Subcutaneous abdominal adipose tissue (tissue), 5 donors: ENCODE data around the gene LAMA2.
A peak's percentile ranks its signal among the peaks of the same experiment; 100 is the strongest.

Experiments
- H3K27ac ChIP-seq: one replicate; pipeline ENCODE4 v1.7.0; 2013; ENCODE audit warnings: low read depth, mild to moderate bottlenecking, inconsistent platforms, low read length, moderate library complexity
- H3K27me3 ChIP-seq, 5 donors: one replicate each; pipeline ENCODE4 v1.7.0; 2013; ENCODE audit warnings: low read length in 5 of 5, inconsistent platforms in 1 of 5; ENCODE audit not compliant: control insufficient read depth in 5 of 5, insufficient read depth in 4 of 5
- H3K36me3 ChIP-seq, 5 donors: one replicate each; pipeline ENCODE4 v1.7.0; 2013; ENCODE audit warnings: low read length in 5 of 5; ENCODE audit not compliant: control insufficient read depth in 5 of 5, insufficient read depth in 5 of 5
- H3K4me1 ChIP-seq, 5 donors: one replicate each; pipeline ENCODE4 v1.7.0; 2013; ENCODE audit warnings: low read length in 5 of 5, mild to moderate bottlenecking in 3 of 5, moderate library complexity in 1 of 5; ENCODE audit not compliant: control insufficient read depth in 5 of 5, insufficient read depth in 5 of 5
- H3K4me3 ChIP-seq, 5 donors: one replicate each; pipeline ENCODE4 v1.7.0; 2013; ENCODE audit warnings: low read length in 5 of 5, low read depth in 1 of 5
- H3K9ac ChIP-seq, 5 donors: one replicate each; pipeline ENCODE4 v1.7.0; 2013; ENCODE audit warnings: low read length in 5 of 5, mild to moderate bottlenecking in 4 of 5, moderate library complexity in 3 of 5
- H3K9me3 ChIP-seq, 5 donors: one replicate each; pipeline ENCODE4 v1.7.0; 2013; ENCODE audit warnings: low read length in 5 of 5; ENCODE audit not compliant: control insufficient read depth in 5 of 5
- donor health status: healthy.
- donor health status: healthy.
- donor health status: healthy.
- donor health status: healthy.
- donor health status: healthy.

LAMA2 gene

DNA sequence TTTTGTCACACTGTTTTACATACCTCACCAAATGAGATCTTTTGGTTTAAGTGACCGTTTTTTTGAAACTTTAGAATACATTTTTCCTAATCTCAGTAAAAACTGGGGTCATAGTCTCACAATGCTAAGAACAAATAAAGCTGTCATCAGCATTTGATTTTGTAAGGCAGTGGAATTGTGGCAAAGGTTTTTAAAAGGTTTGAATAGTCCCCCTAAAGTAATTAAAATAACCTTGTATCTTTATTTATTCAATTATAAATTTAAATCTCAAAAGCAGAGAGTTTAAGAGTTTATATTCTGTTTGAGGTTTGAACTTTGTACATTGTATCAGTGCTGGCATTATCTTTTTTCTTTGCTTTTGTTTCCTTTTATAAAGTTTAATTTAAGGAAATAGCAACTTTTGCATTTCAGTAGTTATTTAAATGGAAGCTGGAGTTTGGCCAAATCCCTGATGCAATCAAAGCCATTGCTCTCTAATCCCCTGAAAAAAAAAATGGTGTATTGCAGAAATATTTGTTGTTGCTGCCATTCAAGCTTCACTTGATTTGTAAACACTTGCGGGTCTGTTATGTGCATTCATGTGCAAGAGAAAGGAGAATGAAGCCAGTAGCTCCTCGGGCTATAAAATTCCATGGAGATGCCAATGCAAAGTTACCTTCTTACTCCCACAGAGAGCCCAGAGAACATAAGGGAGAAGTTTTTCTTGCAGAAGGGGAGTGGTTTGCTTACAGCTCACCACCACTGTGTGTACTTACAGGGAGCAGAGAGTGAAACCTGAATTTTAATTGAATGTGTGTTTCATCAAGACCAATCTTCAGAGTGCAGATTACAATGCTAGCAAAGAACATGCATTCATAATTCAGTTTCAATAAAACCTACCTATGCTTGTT lies 435.2 kb downstream of the LAMA2 start:
- Histone ChIP-seq H3K27me3 (no peaks in the 10 kb centered on the region), H3K9ac (peak overlapping the region in 1 of 5 donors; percentile 12), H3K27ac (no peak overlapping the region), H3K4me1 (peaks cover 0 to 15% (median 5%) of the 10 kb centered on the region in 5 donors), H3K4me3 (peak overlapping the region in 2 of 5 donors; percentile 14 to 41), H3K36me3 (peaks cover 0 to 12% (median 4%) of the 10 kb centered on the region in 5 donors), H3K9me3 (no peaks in the 10 kb centered on the region)

DNA sequence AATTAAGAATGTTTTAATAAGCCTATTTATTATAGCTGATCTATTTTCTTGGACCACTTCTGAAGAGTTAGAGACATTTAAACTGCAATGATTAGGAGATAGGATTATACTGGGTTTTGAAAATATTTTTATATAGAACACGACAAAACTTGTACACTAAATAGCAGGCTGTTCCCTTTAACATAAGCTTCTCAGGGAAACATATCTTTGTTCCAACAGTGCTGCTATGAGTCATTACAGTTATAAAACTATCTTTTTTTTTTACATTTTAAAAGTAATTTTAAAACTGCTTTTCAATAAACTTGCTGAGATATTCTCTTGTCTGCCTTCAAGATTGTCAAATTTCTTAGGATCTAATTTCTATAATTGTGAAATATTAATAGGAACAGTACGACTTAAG lies 438.0 kb downstream of the LAMA2 start:
- H3K9ac ChIP-seq = no peak overlapping the region
- peaks cover 0 to 12% (median 5%) of the 10 kb centered on the region in 5 donors for H3K4me1 ChIP-seq
- peaks cover 0 to 11% (median 4%) of the 10 kb centered on the region in 5 donors for H3K36me3 ChIP-seq
- H3K27me3 ChIP-seq = no peaks in the 10 kb centered on the region
- H3K4me3 ChIP-seq = no peak overlapping the region
- no peaks in the 10 kb centered on the region for H3K9me3 ChIP-seq
- H3K27ac ChIP-seq = no peak overlapping the region

- H3K9ac ChIP-seq = no peak overlapping the region
- no peaks in the 10 kb centered on the region for H3K9me3 ChIP-seq
- H3K27ac ChIP-seq = no peak overlapping the region
- peaks cover 0 to 10% (median 3%) of the 10 kb centered on the region in 5 donors for H3K36me3 ChIP-seq
- H3K27me3 ChIP-seq = no peaks in the 10 kb centered on the region
- peaks cover 0 to 12% (median 5%) of the 10 kb centered on the region in 5 donors for H3K4me1 ChIP-seq
- no peak overlapping the region for H3K4me3 ChIP-seq
These were observed 438.4 kb downstream of the LAMA2 start for GRCh38 chr6:129321303-129321702.

DNA sequence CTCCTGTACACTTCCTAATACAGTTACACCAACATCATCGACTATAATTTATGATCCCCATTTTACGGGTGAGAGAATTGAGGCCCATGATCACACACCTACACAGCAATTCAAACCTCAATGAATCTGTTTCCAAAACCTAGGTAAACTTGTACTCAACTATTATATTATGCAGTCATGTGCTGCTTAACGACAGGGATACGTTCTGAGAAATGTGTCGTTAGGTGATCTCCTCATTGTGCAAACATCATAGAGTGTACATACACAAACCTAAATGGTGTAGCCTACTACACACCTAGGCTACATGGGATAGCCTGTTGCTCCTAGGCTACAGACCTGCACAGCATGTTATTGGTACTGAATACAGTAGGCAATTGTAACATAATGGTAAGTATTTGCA lies 441.4 kb downstream of the LAMA2 start:
- no peaks in the 10 kb centered on the region for H3K4me1 ChIP-seq
- H3K27ac ChIP-seq = no peak overlapping the region
- no peaks in the 10 kb centered on the region for H3K27me3 ChIP-seq
- H3K4me3 ChIP-seq = no peak overlapping the region
- H3K36me3 ChIP-seq = peaks cover 2 to 10% (median 6%) of the 10 kb centered on the region in 5 donors
- H3K9ac ChIP-seq = no peak overlapping the region
- no peaks in the 10 kb centered on the region for H3K9me3 ChIP-seq

DNA sequence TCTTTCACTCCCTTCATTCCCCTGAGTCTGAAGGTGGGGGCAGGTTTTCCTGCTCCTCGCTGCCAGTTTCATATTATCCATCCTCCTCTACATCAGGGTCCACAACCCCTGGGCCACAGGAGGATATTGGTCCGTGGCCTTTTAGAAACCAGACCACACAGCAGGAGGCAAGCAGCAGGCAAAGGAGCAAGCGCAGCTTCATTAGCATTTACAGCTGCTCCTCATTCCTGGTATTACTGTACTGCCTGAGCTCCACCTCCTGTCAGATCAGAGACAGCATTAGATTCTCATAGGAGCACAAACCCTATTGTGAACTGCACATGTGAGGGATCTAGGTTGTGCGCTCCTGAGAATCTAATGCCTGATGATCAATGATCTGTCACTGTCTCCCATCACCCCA lies 446.7 kb downstream of the LAMA2 start:
- H3K9ac ChIP-seq = no peak overlapping the region

GRCh38 chr6:129331450-129332138 lies 448.7 kb downstream of the LAMA2 start:
- Histone ChIP-seq H3K27ac (no peak overlapping the region), H3K4me1 (peaks cover 0 to 3% (median 0%) of the 10 kb centered on the region in 5 donors), H3K9ac (no peak overlapping the region), H3K36me3 (peaks cover 0 to 7% (median 3%) of the 10 kb centered on the region in 5 donors), H3K27me3 (no peaks in the 10 kb centered on the region), H3K4me3 (no peak overlapping the region), H3K9me3 (no peaks in the 10 kb centered on the region)

More for the DNA sequence above, 446.7 kb downstream of the LAMA2 start:
- peaks cover 0 to 2% (median 0%) of the 10 kb centered on the region in 5 donors for H3K4me1 ChIP-seq
- H3K4me3 ChIP-seq = no peak overlapping the region
- no peaks in the 10 kb centered on the region for H3K27me3 ChIP-seq
- no peaks in the 10 kb centered on the region for H3K9me3 ChIP-seq
- H3K27ac ChIP-seq = no peak overlapping the region
- H3K36me3 ChIP-seq = peaks cover 0 to 7% (median 3%) of the 10 kb centered on the region in 5 donors

- Histone ChIP-seq H3K27me3 (no peaks in the 10 kb centered on the region), H3K9me3 (no peaks in the 10 kb centered on the region), H3K9ac (no peak overlapping the region), H3K36me3 (no peaks in the 10 kb centered on the region), H3K27ac (no peak overlapping the region), H3K4me3 (no peak overlapping the region), H3K4me1 (peaks cover 0 to 3% (median 0%) of the 10 kb centered on the region in 5 donors)
These were observed 452.9 kb downstream of the LAMA2 start for GRCh38 chr6:129335792-129336191.

- Histone ChIP-seq H3K27ac (no peak overlapping the region), H3K4me1 (peaks cover 0 to 11% (median 0%) of the 10 kb centered on the region in 5 donors), H3K27me3 (no peaks in the 10 kb centered on the region), H3K9me3 (no peaks in the 10 kb centered on the region), H3K36me3 (no peaks in the 10 kb centered on the region), H3K9ac (no peak overlapping the region), H3K4me3 (no peak overlapping the region)
These were observed 455.7 kb downstream of the LAMA2 start for GRCh38 chr6:129338683-129339082.

GRCh38 chr6:129340983-129341382 lies 458.0 kb downstream of the LAMA2 start:
- no peaks in the 10 kb centered on the region for H3K27me3 ChIP-seq
- H3K27ac ChIP-seq = no peak overlapping the region
- H3K4me3 ChIP-seq = no peak overlapping the region
- H3K4me1 ChIP-seq = peaks cover 0 to 8% (median 0%) of the 10 kb centered on the region in 5 donors
- H3K36me3 ChIP-seq = no peaks in the 10 kb centered on the region
- no peaks in the 10 kb centered on the region for H3K9me3 ChIP-seq
- no peak overlapping the region for H3K9ac ChIP-seq

- H3K9ac ChIP-seq = no peak overlapping the region
- no peaks in the 10 kb centered on the region for H3K9me3 ChIP-seq
- no peak overlapping the region for H3K27ac ChIP-seq
- no peak overlapping the region for H3K4me3 ChIP-seq
- H3K36me3 ChIP-seq = no peaks in the 10 kb centered on the region
- peaks cover 0 to 8% (median 0%) of the 10 kb centered on the region in 5 donors for H3K4me1 ChIP-seq
- no peaks in the 10 kb centered on the region for H3K27me3 ChIP-seq
These were observed 459.3 kb downstream of the LAMA2 start for GRCh38 chr6:129342243-129342642.
